Measurements from ENCODE around the gene METRNL.

Gene METRNL

DNA sequence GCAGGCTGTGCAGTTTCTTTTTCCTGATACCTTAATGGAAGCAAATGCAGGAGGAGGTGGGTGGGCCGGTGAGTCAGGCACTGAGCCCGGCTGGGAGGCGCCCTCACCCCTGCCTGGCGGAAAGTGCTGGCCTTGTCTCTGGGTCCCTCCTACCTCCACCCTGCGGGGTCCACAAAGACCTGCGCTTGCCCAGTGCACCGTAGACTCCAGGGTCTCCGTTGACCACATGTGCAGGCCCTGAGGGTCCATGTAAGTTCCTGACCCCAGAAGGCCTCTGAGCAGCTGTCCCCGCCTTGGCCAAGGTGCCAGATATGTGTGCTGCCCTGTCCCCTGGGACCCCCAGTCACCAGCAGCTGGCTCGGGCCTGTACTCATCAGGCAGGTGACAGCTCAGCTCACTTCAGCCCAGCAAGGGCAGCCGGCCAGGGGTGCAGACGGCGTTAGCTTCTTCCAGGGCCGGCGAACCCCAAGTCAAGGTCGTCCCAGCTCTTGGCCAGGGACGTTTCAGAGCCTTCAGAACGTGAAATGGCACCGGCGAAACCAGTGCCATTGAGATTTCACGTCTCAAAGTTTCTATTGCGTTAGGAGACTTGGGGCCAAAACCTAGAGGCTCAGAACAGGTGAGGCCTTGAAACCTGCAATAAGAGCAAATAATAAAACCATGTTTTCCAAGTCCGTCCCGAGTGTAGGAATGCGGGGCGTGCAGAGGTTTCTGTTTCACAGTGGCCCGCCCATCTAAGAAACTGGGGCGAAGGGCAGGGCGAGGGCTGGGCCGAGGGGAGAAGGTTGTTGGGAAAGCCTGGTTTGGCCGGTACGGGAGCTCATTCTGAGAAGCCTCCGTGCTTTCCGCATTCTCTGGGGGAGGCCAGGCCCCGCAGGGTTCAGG lies 12.1 kb downstream of the METRNL start:
- no peak for DNase-seq (ENCODE audit: low read depth in 2 of 2)

DNA sequence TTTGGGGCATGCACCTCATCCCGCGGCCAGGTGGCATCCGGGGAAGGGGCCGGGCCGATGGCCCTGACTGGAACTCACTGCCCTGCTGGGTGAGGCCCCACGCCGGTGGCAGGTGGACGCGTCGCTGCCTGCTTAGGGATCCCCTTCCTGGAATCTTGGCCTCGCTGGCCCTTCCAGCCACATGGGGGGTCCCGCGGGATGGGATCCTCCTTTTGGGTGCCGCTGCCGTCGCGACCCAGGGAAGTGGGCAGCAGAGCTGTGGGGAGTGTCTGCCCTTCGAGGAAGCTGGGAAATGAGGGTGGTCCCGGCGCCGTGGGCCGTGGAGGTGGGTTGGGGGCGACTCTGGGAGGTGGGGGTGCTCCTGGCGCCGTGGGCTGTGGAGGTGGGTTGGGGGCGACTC lies 12.8 kb downstream of the METRNL start:
- no peak for DNase-seq (ENCODE audit: low read depth in 2 of 2)

- no peak for DNase-seq (ENCODE audit: low read depth in 2 of 2)
Measured at GRCh38 chr17:83092931-83093330, 13.5 kb downstream of the METRNL start.

- no peak for DNase-seq (ENCODE audit: low read depth in 2 of 2)
Measured at GRCh38 chr17:83093506-83093905, 14.1 kb downstream of the METRNL start.

DNA sequence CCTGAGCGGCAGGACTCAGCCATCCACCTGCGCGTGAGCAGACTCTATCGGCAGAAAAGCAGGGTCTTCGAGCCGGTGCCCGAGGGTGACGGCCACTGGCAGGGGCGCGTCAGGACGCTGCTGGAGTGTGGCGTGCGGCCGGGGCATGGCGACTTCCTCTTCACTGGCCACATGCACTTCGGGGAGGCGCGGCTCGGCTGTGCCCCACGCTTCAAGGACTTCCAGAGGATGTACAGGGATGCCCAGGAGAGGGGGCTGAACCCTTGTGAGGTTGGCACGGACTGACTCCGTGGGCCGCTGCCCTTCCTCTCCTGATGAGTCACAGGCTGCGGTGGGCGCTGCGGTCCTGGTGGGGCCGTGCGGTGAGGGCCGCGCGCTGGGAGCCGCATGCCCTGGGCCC lies 14.9 kb downstream of the METRNL start:
- DNase-seq (ENCODE audit: low read depth in 2 of 2) = no peak

GRCh38 chr17:83095016-83095415 lies 15.6 kb downstream of the METRNL start:
- DNase-seq (ENCODE audit: low read depth in 2 of 2) = no peak

DNA sequence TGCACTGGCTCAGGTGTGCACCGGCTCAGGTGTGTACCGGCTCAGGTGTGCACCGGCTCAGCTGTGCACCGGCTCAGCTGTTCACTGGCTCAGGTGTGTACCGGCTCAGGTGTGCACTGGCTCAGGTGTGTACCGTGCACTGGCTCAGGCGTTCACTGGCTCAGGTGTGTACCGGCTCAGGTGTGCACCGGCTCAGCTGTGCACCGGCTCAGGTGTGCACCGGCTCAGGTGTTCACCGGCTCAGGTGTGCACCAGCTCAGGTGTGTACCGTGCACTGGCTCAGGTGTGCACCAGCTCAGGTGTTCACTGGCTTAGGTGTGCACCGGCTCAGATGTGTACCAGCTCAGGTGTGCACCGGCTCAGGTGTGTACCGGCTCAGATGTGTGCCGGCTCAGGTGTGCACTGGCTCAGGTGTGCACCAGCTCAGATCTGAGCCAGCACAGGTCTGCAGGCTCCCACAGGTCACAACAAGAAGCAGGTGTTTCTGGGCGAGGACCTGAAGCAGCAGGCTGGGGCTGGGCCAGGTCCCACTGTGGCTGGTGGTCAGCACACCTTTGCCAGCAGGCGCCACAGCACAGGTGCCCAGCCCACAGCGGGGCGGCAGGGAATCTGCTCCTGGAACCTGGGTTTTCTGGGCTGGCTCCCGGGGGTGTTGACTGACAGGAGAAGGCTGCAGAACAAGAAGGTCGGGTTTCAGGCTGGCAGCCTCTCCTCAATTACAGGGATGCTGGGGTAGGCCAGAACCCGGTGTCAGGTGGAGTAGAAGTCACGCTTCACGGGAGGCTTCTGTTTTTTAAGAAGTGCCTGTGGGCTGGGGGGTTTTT lies 17.2 kb downstream of the METRNL start:
- no peak for DNase-seq (ENCODE audit: low read depth in 2 of 2)

GRCh38 chr17:83097831-83098230 lies 18.4 kb downstream of the METRNL start:
- DNase-seq (ENCODE audit: low read depth in 2 of 2) = no peak

DNA sequence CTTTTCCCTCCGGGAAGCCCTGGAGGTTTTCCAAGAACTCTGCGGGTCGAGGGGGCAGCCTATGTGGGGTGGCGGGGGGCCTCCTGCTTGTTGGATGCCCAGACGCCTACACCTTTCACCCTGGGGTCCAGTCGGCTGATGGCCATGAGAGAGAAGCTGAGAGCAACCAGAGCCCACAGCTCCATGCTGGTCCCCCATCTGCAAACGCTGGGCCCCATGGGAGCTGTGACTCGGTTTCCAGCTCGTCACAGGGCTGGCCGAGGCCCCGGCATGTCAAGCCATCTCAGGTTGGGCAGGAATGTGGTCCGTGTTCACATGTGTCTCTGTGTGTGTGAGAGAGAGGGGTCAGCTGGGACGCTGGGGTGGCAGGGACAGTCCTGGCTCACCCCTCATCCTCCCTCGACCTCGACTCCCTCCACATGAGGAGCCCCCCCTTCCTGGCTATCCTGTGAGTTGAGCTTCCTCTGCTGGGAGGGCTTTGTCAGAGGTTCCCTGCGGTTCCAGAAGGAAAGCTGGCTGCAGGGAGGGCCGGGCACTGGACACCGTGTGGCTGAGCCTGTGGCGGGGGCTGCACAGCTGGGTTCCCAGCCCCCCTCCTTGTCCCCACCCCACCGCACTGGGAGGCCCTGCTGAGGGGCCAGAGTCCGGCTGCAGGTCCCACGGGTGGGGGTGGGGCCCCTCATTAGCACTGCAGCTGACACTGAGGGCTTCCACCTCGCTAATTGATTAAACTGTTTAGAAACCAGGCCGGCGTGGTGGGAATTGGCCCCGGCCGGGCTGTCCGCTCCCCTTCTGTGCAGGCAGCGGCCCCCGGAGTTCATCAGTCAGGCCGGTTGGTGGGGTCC lies 19.1 kb downstream of the METRNL start:
- DNase-seq (ENCODE audit: low read depth in 2 of 2) = no peak

GRCh38 chr17:83099086-83099555 lies 19.7 kb downstream of the METRNL start:
- no peak for DNase-seq (ENCODE audit: low read depth in 2 of 2)

DNA sequence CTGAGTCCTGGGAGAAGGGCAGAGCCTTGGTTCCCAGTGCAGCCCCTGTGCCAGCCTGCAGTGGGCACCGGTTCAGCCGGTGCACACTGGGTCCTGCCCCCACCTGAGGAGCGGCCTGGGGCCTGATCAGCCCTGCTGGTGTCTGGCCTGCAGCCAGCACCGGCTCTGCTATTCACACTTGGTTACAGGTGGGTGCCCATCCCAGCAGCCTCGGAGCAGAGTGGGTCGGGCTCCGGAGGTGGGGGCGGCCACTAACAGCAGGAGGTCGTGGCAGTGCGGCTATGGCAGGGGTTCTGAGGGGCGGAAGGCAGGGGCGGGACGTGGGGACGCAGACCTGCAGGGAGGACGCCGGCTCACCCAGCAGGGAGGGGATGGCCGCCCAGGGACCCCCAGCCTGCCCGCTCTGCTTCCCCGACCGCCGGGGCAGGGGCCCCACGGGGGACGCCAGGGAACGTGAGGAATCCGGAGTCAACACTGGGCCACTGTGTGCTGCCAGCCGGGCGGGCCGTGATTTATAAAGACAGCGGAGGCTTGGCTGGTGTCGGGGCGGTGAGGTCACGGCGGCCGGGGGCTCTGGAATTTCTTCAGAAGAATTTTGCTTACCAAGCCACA lies 20.3 kb downstream of the METRNL start:
- no peak for DNase-seq (ENCODE audit: low read depth in 2 of 2)

- DNase-seq (ENCODE audit: low read depth in 2 of 2) = no peak
Measured at GRCh38 chr17:83100220-83100852, 20.9 kb downstream of the METRNL start.

GRCh38 chr17:83100853-83101391 lies 21.5 kb downstream of the METRNL start:
- DNase-seq (ENCODE audit: low read depth in 2 of 2) = no peak

- DNase-seq (ENCODE audit: low read depth in 2 of 2) = no peak
Measured at GRCh38 chr17:83101805-83102480, 22.5 kb downstream of the METRNL start.

DNA sequence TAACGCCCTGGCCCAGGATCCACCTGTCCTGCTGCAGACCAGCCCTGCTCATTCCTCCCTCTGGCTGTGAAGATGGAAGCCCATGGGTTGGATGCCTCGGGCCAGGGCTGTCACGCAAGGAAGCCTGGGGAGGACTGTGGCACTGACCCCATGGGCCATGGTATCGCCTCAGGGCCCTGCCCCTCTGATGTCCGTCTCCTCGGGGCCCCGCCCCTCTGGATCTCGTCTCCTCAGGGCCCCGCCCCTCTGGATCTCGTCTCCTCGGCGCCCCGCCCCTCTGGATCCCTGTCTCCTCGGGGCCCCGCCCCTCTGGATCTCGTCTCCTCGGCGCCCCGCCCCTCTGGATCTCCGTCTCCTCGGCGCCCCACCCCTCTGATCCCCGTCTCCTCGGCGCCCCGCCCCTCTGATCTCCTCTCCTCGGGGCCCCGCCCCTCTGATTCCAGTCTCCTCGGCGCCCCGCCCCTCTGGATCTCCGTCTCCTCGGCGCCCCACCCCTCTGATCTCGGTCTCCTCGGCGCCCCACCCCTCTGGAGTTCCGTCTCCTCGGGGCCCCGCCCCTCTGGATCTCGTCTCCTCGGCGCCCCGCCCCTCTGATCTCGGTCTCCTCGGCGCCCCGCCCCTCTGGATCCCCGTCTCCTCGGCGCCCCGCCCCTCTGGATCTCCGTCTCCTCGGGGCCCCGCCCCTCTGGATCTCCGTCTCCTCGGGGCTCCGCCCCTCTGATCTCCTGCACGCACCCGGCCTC lies 24.0 kb downstream of the METRNL start:
- DNase-seq (ENCODE audit: low read depth in 2 of 2) = peak in 1 of 2 donors; percentile 37

DNA sequence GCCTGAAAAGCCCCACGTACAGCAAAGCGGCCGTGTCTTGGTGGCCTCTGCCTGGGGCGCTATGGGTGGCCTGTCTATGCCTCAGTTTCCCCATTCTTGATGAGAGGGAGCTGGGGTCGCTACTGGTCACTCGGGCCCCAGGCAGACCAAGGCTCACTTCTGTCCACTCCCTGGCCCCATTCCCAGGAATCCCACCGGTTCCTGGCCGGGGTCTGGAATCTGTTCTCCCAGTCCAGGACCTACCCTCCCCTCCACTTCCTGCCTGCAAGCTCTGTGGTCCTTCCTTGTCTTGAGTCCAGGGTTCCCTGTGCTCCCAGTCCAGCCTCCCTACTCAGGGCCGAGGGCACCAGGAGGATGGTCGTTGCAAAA lies 24.5 kb downstream of the METRNL start:
- no peak for DNase-seq (ENCODE audit: low read depth in 2 of 2)

- DNase-seq (ENCODE audit: low read depth in 2 of 2) = no peak
Measured at GRCh38 chr17:83104577-83105505, 25.4 kb downstream of the METRNL start.

GRCh38 chr17:83105512-83105911 lies 26.1 kb downstream of the METRNL start:
- no peak for DNase-seq (ENCODE audit: low read depth in 2 of 2)

All from stimulated activated CD4-positive, alpha-beta T cell treated with anti-CD3 and anti-CD28 coated beads, Interleukin-1b, Interleukin-23, amount 100 ng/mL, for 4 hours (primary cell).